ENCODE measurements around the gene SUCO.
A peak's percentile ranks its signal among the peaks of the same experiment; 100 is the strongest.
"Not testable (repeated sequence)": the region's sequence is repeated elsewhere in the genome, so short reads cannot be mapped to it uniquely, and the experiment has no call there.

The SUCO gene

GRCh38 chr1:172532700-172533512 is at the start of gene SUCO:
TSS of gene SUCO (plus strand) at chr1:172533150. CDS start at chr1:172533436, 286 bp downstream.
- DNase-seq: peak; percentile 100

DNA sequence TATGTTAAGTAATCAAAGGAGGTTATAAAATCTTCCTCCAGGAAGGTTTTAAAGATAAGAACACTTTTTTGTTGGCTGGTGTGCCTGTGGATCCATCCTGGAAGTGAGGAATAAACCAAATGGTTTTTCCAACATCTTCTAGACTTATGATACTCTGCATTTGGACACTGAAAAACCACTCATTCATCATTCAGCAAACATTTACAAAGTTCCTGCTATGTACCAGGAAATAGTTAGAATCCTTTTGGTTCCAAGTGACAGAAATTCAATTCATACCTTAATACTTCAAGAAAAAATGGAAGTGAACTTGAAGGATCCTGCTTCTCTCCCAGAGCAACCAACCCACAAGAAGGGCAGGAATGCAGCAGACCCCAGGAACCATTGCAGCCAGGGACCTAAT is 49.5 kb upstream of the SUCO start:
- DNase-seq: no peak

DNA sequence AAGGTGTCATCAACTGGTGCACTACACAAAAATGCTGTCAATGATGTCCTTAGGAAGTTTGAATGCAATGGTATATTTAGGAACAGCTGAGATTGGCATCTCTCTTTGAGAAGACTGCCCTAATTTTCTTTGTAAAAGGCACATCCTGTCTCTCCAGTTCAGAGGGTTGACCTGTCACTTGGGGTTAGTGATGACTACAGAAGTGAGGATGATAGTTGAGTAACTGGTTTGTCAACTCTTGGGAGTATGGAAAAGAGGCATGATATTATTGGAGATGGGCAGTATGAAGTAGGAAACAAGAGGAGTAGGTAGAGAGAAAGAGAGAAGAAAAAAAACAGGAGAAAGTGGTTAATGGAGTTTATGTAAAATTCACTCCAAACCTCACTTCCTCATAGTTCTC is 48.7 kb upstream of the SUCO start:
- DNase-seq: no peak

DNA sequence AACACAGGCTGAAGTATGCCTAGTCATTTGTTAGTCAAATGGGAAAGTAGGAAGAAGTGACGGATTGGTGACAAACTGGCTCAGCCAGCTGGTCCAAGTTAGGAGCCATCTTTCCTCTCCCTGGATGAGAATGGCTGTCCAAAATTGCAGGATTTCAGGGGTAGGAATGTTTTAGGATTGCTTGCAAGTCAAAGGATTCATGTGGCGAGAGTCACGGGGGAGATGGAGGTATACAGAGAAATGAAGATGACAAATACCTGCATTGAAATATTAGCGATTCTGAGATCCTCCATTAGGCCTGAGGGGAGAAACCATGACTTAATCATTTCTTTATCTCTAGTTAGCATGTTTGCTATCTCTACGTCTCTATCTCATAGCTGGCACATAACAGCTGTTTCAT is 47.3 kb upstream of the SUCO start:
- DNase-seq: no peak

DNA sequence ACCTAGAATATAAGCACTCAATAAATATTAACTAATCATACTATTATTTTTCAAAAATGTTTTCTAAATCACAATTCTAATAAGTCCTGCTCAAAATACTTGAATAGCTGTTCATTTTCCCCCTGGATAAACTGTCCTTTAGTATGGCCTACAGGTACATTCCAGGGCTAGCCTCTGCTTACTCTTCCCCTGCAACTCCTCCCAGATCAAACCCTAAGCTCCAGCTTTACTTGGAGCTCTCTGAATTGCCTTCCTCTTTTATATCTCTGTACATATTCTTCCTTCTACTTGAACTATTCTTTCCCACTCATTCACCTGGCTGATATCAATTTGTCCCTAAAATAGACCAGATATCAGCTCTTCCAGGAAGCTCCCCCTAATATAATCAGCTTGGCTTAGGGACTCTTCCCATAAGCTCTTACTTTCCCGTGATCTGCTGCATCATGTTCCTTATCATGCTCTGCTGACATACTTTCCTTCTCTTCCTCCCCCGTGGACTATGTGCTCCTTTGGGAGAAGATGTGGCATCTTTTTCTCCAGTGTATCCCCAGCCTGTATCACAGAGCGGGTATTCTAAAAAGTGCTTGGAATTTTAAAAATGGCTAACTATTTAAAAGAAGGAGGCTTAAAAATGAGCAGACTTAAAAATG is 46.0 kb upstream of the SUCO start:
- no peak for DNase-seq

DNA sequence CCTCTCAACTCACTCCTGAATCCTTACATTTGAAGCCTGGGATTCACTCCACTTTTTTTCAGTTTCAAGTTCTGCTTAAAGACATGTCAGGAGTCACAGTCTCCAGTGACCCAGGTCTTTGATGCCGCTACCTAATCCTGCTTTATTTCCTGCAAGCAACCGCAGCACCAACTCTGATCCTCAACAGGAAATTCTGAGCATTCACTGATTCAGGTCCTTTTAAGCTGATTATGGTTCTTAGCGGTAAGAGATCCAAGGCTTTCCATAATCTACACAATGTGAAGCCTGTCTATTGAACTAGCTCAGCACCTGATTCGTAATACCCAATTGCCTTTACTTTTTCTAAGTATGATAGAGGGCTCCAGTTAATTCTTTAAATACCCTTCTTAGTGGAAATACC is 45.4 kb upstream of the SUCO start:
- no peak for DNase-seq

GRCh38 chr1:172488393-172488792 is 44.6 kb upstream of the SUCO start:
- no peak for DNase-seq

- no peak for DNase-seq
Observed at GRCh38 chr1:172489847-172490246, 43.1 kb upstream of the SUCO start.

GRCh38 chr1:172492421-172492820 is 40.5 kb upstream of the SUCO start:
- no peak for DNase-seq

DNA sequence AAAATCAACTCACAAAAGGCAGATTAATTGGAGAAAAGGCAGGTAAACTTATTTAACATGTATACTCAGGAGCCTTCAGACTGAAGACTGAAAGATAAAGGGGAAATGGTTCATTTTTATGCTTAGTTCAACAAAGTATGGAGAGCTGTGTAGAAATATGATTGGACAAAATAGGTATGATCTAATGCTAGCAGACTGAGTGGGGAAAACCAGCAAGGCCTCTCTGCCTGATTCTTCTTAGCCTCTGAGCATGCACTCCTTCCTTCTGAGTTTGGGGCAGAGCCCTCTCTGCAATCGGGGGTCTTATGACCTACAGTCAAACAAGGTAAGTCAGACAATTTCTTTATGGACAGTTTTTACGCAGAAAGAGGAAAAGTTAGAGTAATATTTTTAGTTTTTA is 38.8 kb upstream of the SUCO start:
- DNase-seq: no peak

DNA sequence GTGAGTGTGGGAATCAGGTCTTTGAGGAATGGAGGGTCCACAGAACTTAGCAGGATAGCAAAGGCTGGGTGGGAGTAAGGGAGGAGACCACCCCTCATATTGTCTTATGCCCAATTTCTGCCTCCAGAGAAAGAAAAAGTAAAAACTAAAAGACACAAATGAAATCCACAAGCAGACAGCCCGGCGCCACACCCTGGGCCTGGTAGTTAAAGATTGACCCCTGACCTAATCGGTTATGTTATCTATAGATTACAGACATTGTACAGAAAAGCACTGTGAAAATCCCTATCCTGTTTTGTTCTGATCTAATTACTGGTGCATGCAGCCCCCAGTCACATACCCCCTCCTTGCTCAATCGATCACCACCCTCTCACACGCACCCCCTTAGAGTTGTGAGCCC is 36.8 kb upstream of the SUCO start:
- not testable (repeated sequence) for DNase-seq

DNA sequence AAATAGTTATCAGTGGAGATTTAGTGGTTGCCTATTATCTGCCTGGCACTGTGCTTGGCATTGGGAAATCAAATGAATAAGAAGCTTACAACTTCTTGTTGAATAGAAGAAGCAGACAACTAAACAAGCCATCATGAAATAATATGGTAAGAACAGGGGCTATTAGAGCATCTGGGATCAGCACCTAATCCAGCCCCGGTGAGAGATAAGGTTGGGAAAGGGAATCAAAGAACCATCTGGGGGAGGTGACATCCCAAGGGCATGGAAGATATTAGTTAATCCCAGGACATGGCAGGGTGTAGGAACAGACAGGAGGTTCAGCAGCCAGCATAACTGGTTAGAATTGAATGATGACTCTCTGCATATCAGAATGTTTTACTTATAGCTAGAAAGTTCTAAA is 36.3 kb upstream of the SUCO start:
- no peak for DNase-seq

DNA sequence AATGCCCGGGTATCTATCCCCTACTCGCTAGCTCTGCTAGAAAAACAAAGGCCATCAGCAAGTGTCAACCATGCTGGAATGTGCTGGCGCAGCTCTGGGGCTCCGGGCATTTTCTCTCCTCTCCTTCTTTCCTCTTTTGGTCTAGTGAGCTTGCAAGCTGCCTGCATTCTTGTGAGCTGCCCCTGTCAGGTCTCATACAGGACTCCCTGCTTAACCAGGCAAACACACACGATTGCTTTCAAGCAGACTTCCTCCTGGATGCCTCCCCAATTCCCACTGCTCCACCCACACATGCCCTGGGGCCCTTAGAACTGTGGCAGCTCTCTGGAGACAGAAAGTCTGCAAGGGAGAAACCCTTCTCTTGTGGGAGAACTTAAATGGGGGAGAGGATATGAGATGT is 35.7 kb upstream of the SUCO start:
- no peak for DNase-seq

DNA sequence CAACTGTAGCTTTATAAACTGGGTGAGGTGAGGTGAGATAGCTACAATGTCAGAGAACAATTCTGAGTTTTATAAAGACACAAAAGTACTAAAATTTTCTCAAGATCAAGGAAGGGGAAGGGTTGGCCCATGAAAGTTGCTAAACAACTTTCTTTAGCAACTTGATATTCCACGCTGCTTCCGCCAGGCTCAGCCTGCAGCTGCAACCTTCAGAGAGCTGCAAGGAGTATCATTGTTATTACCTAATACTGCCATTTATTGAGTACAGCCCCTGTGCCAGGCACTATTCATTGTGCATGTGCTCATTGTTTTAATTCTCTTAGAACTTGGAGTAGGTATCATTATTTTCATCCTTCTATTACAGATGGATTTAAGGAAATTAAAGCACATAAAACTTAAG is 34.1 kb upstream of the SUCO start:
- no peak for DNase-seq

- no peak for DNase-seq
Observed at GRCh38 chr1:172499636-172500141, 33.3 kb upstream of the SUCO start.

- DNase-seq: no peak
Observed at GRCh38 chr1:172500207-172500606, 32.7 kb upstream of the SUCO start.

DNA sequence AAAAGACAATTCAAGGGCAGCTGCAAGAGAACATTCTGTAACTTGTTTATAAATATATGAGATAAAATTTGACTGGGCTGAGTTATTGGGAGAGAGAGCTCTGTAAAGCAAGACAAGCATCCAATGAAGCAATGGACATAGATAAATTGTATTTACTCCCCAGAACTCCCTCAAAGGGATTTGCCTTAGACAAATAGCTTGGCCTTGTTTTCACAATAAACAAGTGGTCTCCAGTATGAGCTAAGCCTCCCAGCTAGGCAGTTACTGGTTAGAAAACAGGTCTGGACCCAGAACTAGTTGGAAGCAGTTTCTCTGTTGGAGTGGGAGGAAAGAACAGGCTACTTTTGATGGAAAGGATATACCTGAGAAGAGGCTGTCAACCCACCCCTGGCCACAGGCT is 25.2 kb upstream of the SUCO start:
- no peak for DNase-seq

- no peak for DNase-seq
Observed at GRCh38 chr1:172510479-172510878, 22.5 kb upstream of the SUCO start.

DNA sequence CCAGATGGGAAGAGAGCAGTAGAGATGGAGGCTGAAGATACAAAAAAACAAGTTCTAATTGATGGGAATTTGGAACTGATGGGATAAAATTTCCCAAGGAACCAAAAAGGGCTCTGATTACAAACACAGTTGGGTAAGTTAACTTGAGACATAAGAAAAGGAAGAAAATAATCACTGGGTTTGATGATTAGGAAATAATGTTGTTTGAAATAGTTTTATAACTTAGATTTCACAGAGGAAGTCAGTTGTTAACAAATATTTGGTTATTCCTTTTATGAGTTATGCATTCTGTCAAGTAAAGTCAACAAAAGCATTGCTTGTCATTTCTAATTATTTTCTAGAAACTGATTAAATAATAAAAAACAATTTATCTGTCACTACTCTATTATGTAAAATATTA is 20.4 kb upstream of the SUCO start:
- no peak for DNase-seq

DNA sequence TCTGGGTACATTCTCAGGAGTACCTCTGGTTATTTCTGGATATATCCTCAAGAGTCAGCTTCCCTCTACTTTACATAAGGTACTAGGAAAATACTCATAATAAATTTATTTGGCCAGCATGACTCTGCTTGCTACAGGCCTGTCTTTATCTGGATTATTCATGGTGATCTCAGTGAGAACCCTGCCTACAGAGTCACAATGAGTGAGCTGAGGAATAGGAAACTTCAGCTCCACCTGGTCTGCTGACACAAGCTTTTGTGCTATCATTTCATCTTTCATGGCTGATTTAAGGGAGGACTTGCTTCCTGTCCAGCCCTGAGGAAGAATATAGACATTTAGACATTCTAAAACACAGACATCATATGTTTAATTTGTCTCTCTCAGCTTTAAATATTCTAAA is 19.5 kb upstream of the SUCO start:
- DNase-seq: no peak

DNA sequence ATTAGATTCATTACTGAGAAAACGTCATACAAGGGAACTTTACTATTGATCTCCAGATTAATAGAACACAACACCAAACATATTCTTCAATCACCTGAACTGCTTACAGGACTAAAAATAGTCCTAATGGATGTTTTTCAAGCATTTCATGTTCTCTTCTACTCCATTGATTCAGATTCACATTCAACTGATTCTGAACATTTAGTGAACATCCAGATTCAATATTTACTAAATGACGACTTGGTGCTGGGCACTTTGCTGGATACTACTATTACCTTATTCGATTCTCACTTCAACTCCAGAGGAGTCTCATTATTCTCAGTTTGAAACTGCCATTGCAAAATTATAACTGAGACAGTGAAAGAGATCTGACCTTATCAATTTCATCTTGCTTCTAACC is 18.8 kb upstream of the SUCO start:
- DNase-seq: no peak

DNA sequence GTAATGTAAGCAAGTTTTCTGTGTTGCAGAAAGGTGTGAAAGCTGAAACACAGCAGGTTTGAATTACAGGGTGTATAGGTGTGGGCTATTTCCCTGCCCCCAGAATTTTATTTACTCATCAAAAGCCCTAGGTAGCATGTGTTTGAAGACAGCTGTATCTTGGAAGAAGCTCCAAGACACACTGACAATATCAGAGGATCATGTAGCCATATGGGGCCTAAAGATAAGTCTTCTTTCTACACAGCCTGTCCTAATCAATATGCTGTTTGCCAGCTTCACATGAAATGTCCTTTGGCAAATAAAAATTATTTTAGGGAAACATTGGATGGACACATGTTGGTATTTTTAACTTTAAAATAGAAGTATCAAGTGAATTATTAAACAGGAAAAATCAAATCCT is 17.5 kb upstream of the SUCO start:
- no peak for DNase-seq

- DNase-seq: no peak
Observed at GRCh38 chr1:172515927-172516326, 17.0 kb upstream of the SUCO start.

DNA sequence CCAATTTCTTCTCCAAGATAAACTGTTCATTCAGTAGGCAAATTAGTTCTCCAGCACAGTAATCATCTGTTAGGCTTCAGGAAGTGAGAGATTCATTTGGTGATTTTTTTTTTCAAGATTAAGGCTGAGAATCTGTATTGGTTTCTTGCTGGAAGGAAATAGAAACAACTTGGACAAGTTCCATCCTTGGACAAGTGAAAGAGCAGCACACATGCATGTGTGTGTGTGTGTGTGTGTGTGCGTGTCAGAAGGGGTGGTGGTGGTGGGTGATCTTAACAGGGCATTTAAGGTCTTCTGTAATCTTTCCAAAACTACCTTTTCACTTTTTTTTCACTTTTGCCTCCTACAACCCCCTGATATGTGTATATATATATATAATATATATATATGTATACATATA is 15.9 kb upstream of the SUCO start:
- no peak for DNase-seq

DNA sequence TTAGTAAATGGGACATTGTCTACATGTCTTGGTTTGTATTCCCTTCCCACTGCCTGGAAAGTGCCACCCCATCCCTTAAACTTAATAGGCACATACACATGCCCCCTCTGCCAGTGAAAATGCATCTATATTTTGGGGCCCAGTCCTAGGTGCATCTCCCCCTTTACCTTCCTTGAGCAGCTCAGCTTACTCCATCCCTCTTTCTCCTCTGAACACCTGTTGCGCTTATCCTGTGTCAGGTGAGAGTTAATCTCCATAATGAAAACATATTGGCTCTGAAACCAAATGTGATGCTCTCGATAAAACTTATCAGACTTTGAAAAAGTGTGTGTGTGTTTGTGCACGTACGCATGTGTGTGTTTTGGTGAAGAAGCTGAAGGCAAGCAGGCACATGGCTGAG is 15.4 kb upstream of the SUCO start:
- DNase-seq: no peak
